K562 (cell line): ENCODE results near the gene CDC25B. TPM values are rescaled to one million over a fixed set of nuclear protein-coding genes. Genes with fewer than 3 reads are reported as not detected.
A peak's percentile ranks its signal among the peaks of the same experiment; 100 is the strongest.

Source experiments
- BHLHE40 ChIP-seq: IDR thresholded peaks from 2 replicates; pipeline ENCODE4 v1.6.1; 2011; ENCODE audit warnings: low read length, improper control_type of control experiment
- CXXC5 ChIP-seq: fragments of 250-450 bp; sonication (Bioruptor Pico); IDR thresholded peaks from 2 replicates; pipeline ENCODE4 v1.8.0; 2022; ENCODE audit warnings: inconsistent platforms, mild to moderate bottlenecking, moderate library complexity
- EHMT2 ChIP-seq: fragments of 450-650 bp; IDR thresholded peaks from 2 replicates; pipeline ENCODE4 v1.6.1; 2018; ENCODE audit warnings: antibody characterized with exemption
- EP300 ChIP-seq: IDR thresholded peaks from 2 replicates; pipeline ENCODE4 v1.6.1; 2012; ENCODE audit warnings: low read length, improper control_type of control experiment
- EWSR1 ChIP-seq: fragments of 450-650 bp; IDR thresholded peaks from 2 replicates; pipeline ENCODE4 v1.6.1; 2018; ENCODE audit warnings: borderline replicate concordance, mild to moderate bottlenecking, low read depth, moderate library complexity; ENCODE audit not compliant: partially characterized antibody
- FOSL1 ChIP-seq: fragments of 200-800 bp; sonication (Bioruptor generic); conservative IDR thresholded peaks from 2 replicates; pipeline ENCODE4 v1.6.1; 2016; ENCODE audit warnings: missing genetic modification characterization, missing compliant biosample characterization
- JUND ChIP-seq, 2 experiments: IDR thresholded peaks; 2 replicates in 1 of 2; 3 replicates in 1 of 2; pipeline ENCODE4 v1.6.1; 2011; ENCODE audit warnings: borderline replicate concordance in 2 of 2, low read depth in 2 of 2, low read length in 2 of 2, improper control_type of control experiment in 1 of 2, missing biosample characterization in 1 of 2, missing genetic modification characterization in 1 of 2, missing genetic modification reagents in 1 of 2
- KDM5B ChIP-seq: fragments of 200-600 bp; sonication (generic); IDR thresholded peaks from 2 replicates; pipeline ENCODE4 v1.6.1; 2012; ENCODE audit warnings: low read depth, mild to moderate bottlenecking, moderate library complexity, low read length, control low read depth, inconsistent platforms; ENCODE audit not compliant: insufficient replicate concordance
- MTF1 ChIP-seq: fragments of 250-450 bp; sonication (Bioruptor Pico); IDR thresholded peaks from 2 replicates; pipeline ENCODE4 v1.9.0; 2021; ENCODE audit warnings: moderate library complexity, mild to moderate bottlenecking, inconsistent platforms, borderline replicate concordance
- MYC ChIP-seq, 2 experiments: fragments of 250-450 bp in 1 of 2; sonication (Bioruptor Pico) in 1 of 2; IDR thresholded peaks; 2 replicates each; pipeline versions ENCODE4 v1.5.1 to v1.6.1; 2012 to 2021; ENCODE audit warnings: low read depth in 2 of 2, borderline replicate concordance in 1 of 2, improper control_type of control experiment in 1 of 2, low read length in 1 of 2, mild to moderate bottlenecking in 1 of 2, moderate library complexity in 1 of 2
- NFATC3 ChIP-seq: fragments of 450-650 bp; IDR thresholded peaks from 2 replicates; pipeline ENCODE4 v1.6.1; 2017; ENCODE audit warnings: mild to moderate bottlenecking
- NFIC ChIP-seq: fragments of 450-650 bp; IDR thresholded peaks from 2 replicates; pipeline ENCODE4 v1.6.1; 2017; ENCODE audit warnings: mild to moderate bottlenecking, inconsistent platforms
- SMARCA4 ChIP-seq: fragments of 450-650 bp; IDR thresholded peaks from 2 replicates; pipeline ENCODE4 v1.6.1; 2016
- TOE1 ChIP-seq, 2 experiments: fragments of 450-650 bp in 1 of 2; sonication (generic) in 1 of 2; formaldehyde crosslinking in 1 of 2; IDR thresholded peaks; 2 replicates each; pipeline versions ENCODE4 v1.7.1 to v1.8.0; 2016 to 2022; ENCODE audit warnings: borderline replicate concordance in 2 of 2, mild to moderate bottlenecking in 2 of 2, antibody characterized with exemption in 1 of 2, inconsistent platforms in 1 of 2, low read depth in 1 of 2, missing genetic modification reagents in 1 of 2, moderate library complexity in 1 of 2
- ZNF586 ChIP-seq: fragments of 450-650 bp; formaldehyde crosslinking; conservative IDR thresholded peaks from 2 replicates; pipeline ENCODE4 v1.4.0; 2020; ENCODE audit warnings: mild to moderate bottlenecking, moderate library complexity
- ZZZ3 ChIP-seq: fragments of 450-650 bp; IDR thresholded peaks from 2 replicates; pipeline ENCODE4 v1.6.1; 2016; ENCODE audit warnings: antibody characterized with exemption, mild to moderate bottlenecking, moderate library complexity
- polyA plus RNA-seq, 8 experiments: library from polyadenylated mRNA; depleted of rRNA in 4 of 8; stranded (reverse) in 5 of 8; unstranded in 3 of 8; fragments of >200 nt; fragmentation: Nextera tagmentation in 2 of 8; fragmentation: Illumina TruSeq in 1 of 8; extraction: Ambion mirVana in 2 of 8; extraction: Trizol in 1 of 8; gene quantifications; 2 replicates each; pipeline versions ENCODE4 v1.2.1 to v1.2.3, GENCODE V29; 2011 to 2014; ENCODE audit warnings: inconsistent platforms in 1 of 8, missing spikeins in 1 of 8
- total RNA-seq, 7 experiments: library from RNA; depleted of rRNA in 6 of 7; stranded (reverse); fragments of >200 nt in 6 of 7; fragmentation: Illumina TruSeq in 2 of 7; extraction: Trizol in 2 of 7; gene quantifications; 2 replicates each; pipeline versions ENCODE4 v1.2.1 to v1.2.3, GENCODE V29; 2011 to 2021; ENCODE audit warnings: low replicate concordance in 1 of 7
- TF ChIP-seq, protein P1 (sequence below), 2 experiments: fragments of 450-650 bp in 1 of 2; sonication (generic) in 1 of 2; formaldehyde crosslinking in 1 of 2; IDR thresholded peaks in 1 of 2; conservative IDR thresholded peaks in 1 of 2; 2 replicates each; pipeline versions ENCODE4 v1.6.1 to v1.8.1; 2016 to 2023; ENCODE audit warnings: mild to moderate bottlenecking in 2 of 2, moderate library complexity in 2 of 2, inconsistent platforms in 1 of 2, missing genetic modification reagents in 1 of 2
- TF ChIP-seq, protein P2 (sequence below): sonication (generic); formaldehyde crosslinking; IDR thresholded peaks from 2 replicates; pipeline ENCODE4 v1.8.0; 2022; ENCODE audit warnings: missing genetic modification reagents, mild to moderate bottlenecking, moderate library complexity, borderline replicate concordance
- TF ChIP-seq, protein P3 (sequence below): fragments of 250-450 bp; sonication (Bioruptor Pico); IDR thresholded peaks from 2 replicates; pipeline ENCODE4 v1.4.0; 2020; ENCODE audit warnings: mild to moderate bottlenecking, moderate library complexity, borderline replicate concordance

CDC25B gene
- total and polyA plus RNA-seq, 9 of the 15 experiments (the other 6 are each of a cell fraction or from before 2014, with no cell fraction given), result 2.3 to 35.7 (median 9.5) TPM

DNA sequence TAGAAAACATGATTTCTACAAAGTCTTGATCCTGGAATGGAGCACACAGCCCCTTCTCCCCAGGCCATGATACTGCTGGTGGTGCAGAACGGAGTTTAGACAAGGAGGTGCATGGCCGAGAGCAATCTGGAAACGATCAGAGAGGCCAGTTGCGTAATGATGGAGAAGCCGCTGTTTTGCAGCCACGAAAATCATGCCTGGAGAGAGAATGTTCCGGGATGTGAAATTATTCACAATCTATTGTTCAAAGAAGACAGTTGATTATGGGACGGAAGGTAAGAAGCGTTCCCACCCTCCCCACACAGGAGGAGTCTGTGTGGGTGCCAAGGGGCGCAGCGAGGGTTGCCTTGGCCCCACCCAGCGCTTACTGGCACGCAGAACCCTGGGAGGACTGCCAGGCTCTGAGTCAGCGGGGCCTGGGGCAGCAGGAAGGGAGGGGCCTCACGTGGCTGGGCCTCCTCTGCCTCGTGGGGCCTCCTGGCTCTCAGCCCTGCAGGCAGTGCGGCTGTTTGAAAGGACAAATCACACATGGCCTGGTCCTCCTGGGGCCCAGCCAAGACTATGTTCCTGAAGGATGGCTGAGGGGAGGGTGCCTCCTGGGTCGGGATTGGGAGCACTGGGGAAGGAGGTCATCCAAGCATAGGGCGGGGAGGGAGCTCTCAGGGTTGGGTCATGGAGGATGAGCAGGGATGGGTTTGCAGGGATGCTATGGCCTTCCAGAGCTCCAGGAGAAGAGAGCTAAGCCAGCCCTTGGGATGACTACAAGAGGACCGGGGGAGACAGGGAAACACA lies 15.6 kb downstream of the CDC25B start (continued):
- no peak for TF ChIP-seq MTF1
- no peak for TF ChIP-seq EWSR1
- peak; percentile 67; the same call in 1 of the 2 replicates for TF ChIP-seq JUND (IDR thresholded peaks at IDR 0.05; ENCODE audit: borderline replicate concordance, low read depth, low read length)
- peak; percentile 66; the same call in 2 of the 3 replicates for TF ChIP-seq JUND (tag; IDR thresholded peaks at IDR 0.05; ENCODE audit: borderline replicate concordance, low read depth, low read length)
- TF ChIP-seq, protein P1, sequence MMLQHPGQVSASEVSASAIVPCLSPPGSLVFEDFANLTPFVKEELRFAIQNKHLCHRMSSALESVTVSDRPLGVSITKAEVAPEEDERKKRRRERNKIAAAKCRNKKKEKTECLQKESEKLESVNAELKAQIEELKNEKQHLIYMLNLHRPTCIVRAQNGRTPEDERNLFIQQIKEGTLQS (IDR thresholded peaks at IDR 0.05), result peak; percentile 71
- TF ChIP-seq, protein P1 (CRISPR knock-in tag; conservative IDR thresholded peaks at IDR 0.05), result no peak
- peak; percentile 64; the same call in 1 of the 2 replicates for TF ChIP-seq MYC (IDR thresholded peaks at IDR 0.05; ENCODE audit: low read depth, low read length)
- TF ChIP-seq MYC (CRISPR knock-in tag; IDR thresholded peaks at IDR 0.05; ENCODE audit: borderline replicate concordance, low read depth), result no peak
- 0 out of 2 replicates have a peak, but pooled peaks have one; percentile 28 for TF ChIP-seq TOE1 (IDR thresholded peaks at IDR 0.05; ENCODE audit: borderline replicate concordance)
- TF ChIP-seq TOE1 (CRISPR knock-in tag; IDR thresholded peaks at IDR 0.05; ENCODE audit: borderline replicate concordance, low read depth), result no peak
- peak; percentile 84 for TF ChIP-seq FOSL1
- TF ChIP-seq ZNF586 (CRISPR knock-in tag), result no peak
- no peak for TF ChIP-seq EP300
- no peak for TF ChIP-seq KDM5B
- TF ChIP-seq, protein P2, sequence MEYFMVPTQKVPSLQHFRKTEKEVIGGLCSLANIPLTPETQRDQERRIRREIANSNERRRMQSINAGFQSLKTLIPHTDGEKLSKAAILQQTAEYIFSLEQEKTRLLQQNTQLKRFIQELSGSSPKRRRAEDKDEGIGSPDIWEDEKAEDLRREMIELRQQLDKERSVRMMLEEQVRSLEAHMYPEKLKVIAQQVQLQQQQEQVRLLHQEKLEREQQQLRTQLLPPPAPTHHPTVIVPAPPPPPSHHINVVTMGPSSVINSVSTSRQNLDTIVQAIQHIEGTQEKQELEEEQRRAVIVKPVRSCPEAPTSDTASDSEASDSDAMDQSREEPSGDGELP (CRISPR knock-in tag), result peak; percentile 30; the same call in 1 of the 2 replicates
- TF ChIP-seq EHMT2, result no peak
- peak; percentile 67 for TF ChIP-seq NFIC
- peak; percentile 82 for TF ChIP-seq BHLHE40
- TF ChIP-seq ZZZ3, result no peak
- TF ChIP-seq SMARCA4, result 0 out of 2 replicates have a peak, but pooled peaks have one; percentile 25
- TF ChIP-seq NFATC3, result no peak
- TF ChIP-seq, protein P3, sequence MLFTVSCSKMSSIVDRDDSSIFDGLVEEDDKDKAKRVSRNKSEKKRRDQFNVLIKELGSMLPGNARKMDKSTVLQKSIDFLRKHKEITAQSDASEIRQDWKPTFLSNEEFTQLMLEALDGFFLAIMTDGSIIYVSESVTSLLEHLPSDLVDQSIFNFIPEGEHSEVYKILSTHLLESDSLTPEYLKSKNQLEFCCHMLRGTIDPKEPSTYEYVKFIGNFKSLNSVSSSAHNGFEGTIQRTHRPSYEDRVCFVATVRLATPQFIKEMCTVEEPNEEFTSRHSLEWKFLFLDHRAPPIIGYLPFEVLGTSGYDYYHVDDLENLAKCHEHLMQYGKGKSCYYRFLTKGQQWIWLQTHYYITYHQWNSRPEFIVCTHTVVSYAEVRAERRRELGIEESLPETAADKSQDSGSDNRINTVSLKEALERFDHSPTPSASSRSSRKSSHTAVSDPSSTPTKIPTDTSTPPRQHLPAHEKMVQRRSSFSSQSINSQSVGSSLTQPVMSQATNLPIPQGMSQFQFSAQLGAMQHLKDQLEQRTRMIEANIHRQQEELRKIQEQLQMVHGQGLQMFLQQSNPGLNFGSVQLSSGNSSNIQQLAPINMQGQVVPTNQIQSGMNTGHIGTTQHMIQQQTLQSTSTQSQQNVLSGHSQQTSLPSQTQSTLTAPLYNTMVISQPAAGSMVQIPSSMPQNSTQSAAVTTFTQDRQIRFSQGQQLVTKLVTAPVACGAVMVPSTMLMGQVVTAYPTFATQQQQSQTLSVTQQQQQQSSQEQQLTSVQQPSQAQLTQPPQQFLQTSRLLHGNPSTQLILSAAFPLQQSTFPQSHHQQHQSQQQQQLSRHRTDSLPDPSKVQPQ (CRISPR knock-in tag), result peak; percentile 90; the same call in 1 of the 2 replicates
- peak; percentile 21; the same call in 1 of the 2 replicates for TF ChIP-seq CXXC5 (CRISPR knock-in tag)
